Stimulated activated naive CD8-positive, alpha-beta T cell treated with anti-CD3 and anti-CD28 coated beads, Interleukin-15, amount 100 ng/mL, for 72 hours (primary cell): ENCODE measurements around the gene NCAM1.

ENCODE experiments used
- ATAC-seq: fragments of 150-1000 bp; cut with Tn5 transposase; 2 replicates; pipeline ENCODE4 v1.10.0; 2021; ENCODE audit warnings: mild to moderate bottlenecking, moderate library complexity
- DNase-seq, 2 donors: peaks; one replicate each; pipeline ENCODE4 v3.0.0; 2021 to 2022
- H3K27ac Mint-ChIP-seq, 2 donors: one replicate each; pipeline ENCODE4 v1.8.0; 2022; ENCODE audit warnings: mild to moderate bottlenecking in 2 of 2, mixed read lengths in 2 of 2, moderate library complexity in 2 of 2
- H3K27me3 Mint-ChIP-seq: one replicate; pipeline ENCODE4 v1.8.0; 2022; ENCODE audit warnings: mixed read lengths
- H3K4me1 Mint-ChIP-seq: one replicate; pipeline ENCODE4 v1.8.0; 2022; ENCODE audit warnings: mild to moderate bottlenecking, mixed read lengths
- H3K4me3 Mint-ChIP-seq, 2 donors: one replicate each; pipeline ENCODE4 v1.8.0; 2022; ENCODE audit warnings: mild to moderate bottlenecking in 2 of 2, mixed read lengths in 2 of 2, moderate library complexity in 1 of 2
- H3K9me3 Mint-ChIP-seq, 2 donors: one replicate each; pipeline ENCODE4 v1.8.0; 2022; ENCODE audit warnings: mixed read lengths in 2 of 2

Gene NCAM1

GRCh38 chr11:112995423-112996090 is 34.3 kb downstream of the NCAM1 start:
- Mint-ChIP-seq H3K27ac (no peak overlapping the region), H3K27me3 (peaks cover 28% of the 10 kb centered on the region), H3K4me3 (no peak overlapping the region), H3K9me3 (no peaks in the 10 kb centered on the region), H3K4me1 (no peaks in the 10 kb centered on the region)
- no peak for DNase-seq
- ATAC-seq, result no peak

- no peak for ATAC-seq
- peaks cover 28% of the 10 kb centered on the region for H3K27me3 Mint-ChIP-seq
- H3K27ac Mint-ChIP-seq, result no peak overlapping the region
These were observed 35.8 kb downstream of the NCAM1 start for GRCh38 chr11:112996994-112997393.

GRCh38 chr11:112997857-112998466 is 36.7 kb downstream of the NCAM1 start:
- Mint-ChIP-seq H3K27me3 (peaks cover 28% of the 10 kb centered on the region), H3K4me3 (no peak overlapping the region), H3K9me3 (no peaks in the 10 kb centered on the region), H3K4me1 (no peaks in the 10 kb centered on the region), H3K27ac (no peak overlapping the region)
- no peak for ATAC-seq
- no peak for DNase-seq

More at GRCh38 chr11:112996994-112997393, 35.8 kb downstream of the NCAM1 start:
- H3K4me3 Mint-ChIP-seq, result no peak overlapping the region
- H3K4me1 Mint-ChIP-seq, result no peaks in the 10 kb centered on the region
- no peaks in the 10 kb centered on the region for H3K9me3 Mint-ChIP-seq
- DNase-seq, result no peak

GRCh38 chr11:112999520-112999919 is 38.3 kb downstream of the NCAM1 start:
- ATAC-seq (no peak), DNase-seq (no peak)
- Mint-ChIP-seq H3K4me3 (no peak overlapping the region), H3K9me3 (no peaks in the 10 kb centered on the region), H3K27me3 (peaks cover 20% of the 10 kb centered on the region), H3K27ac (no peak overlapping the region), H3K4me1 (no peaks in the 10 kb centered on the region)

- DNase-seq (no peak), ATAC-seq (no peak)
- Mint-ChIP-seq H3K9me3 (no peaks in the 10 kb centered on the region), H3K4me3 (no peak overlapping the region), H3K27ac (no peak overlapping the region), H3K27me3 (peaks cover 15% of the 10 kb centered on the region), H3K4me1 (no peaks in the 10 kb centered on the region)
These were observed 40.5 kb downstream of the NCAM1 start for GRCh38 chr11:113001709-113002108.

- ATAC-seq, result no peak
- H3K4me1 Mint-ChIP-seq, result no peaks in the 10 kb centered on the region
These were observed 45.8 kb downstream of the NCAM1 start for GRCh38 chr11:113006896-113007445.

GRCh38 chr11:113014262-113015097 is 53.3 kb downstream of the NCAM1 start:
- Mint-ChIP-seq H3K4me1 (no peaks in the 10 kb centered on the region), H3K4me3 (no peak overlapping the region), H3K9me3 (no peaks in the 10 kb centered on the region), H3K27me3 (no peaks in the 10 kb centered on the region), H3K27ac (no peak overlapping the region)
- no peak for DNase-seq
- ATAC-seq, result no peak

More at GRCh38 chr11:113006896-113007445, 45.8 kb downstream of the NCAM1 start:
- H3K27me3 Mint-ChIP-seq, result peaks cover 10% of the 10 kb centered on the region
- H3K9me3 Mint-ChIP-seq, result no peaks in the 10 kb centered on the region
- H3K4me3 Mint-ChIP-seq, result no peak overlapping the region
- no peak overlapping the region for H3K27ac Mint-ChIP-seq
- no peak for DNase-seq

GRCh38 chr11:113015098-113015455 is 53.9 kb downstream of the NCAM1 start:
- Mint-ChIP-seq H3K4me1 (no peaks in the 10 kb centered on the region), H3K4me3 (no peak overlapping the region), H3K9me3 (no peaks in the 10 kb centered on the region), H3K27ac (no peak overlapping the region), H3K27me3 (no peaks in the 10 kb centered on the region)
- ATAC-seq (no peak), DNase-seq (no peak)

GRCh38 chr11:113016905-113017304 is 55.7 kb downstream of the NCAM1 start:
- DNase-seq (no peak), ATAC-seq (no peak)
- H3K4me1 Mint-ChIP-seq, result no peaks in the 10 kb centered on the region
- no peak overlapping the region for H3K4me3 Mint-ChIP-seq
- no peaks in the 10 kb centered on the region for H3K27me3 Mint-ChIP-seq
- H3K9me3 Mint-ChIP-seq, result no peaks in the 10 kb centered on the region
- H3K27ac Mint-ChIP-seq, result no peak overlapping the region

- H3K4me3 Mint-ChIP-seq, result no peak overlapping the region
- H3K4me1 Mint-ChIP-seq, result no peaks in the 10 kb centered on the region
- no peak for ATAC-seq
- no peaks in the 10 kb centered on the region for H3K9me3 Mint-ChIP-seq
- DNase-seq, result no peak
- no peaks in the 10 kb centered on the region for H3K27me3 Mint-ChIP-seq
- H3K27ac Mint-ChIP-seq, result no peak overlapping the region
These were observed 57.7 kb downstream of the NCAM1 start for GRCh38 chr11:113018913-113019312.

GRCh38 chr11:113019711-113020110 is 58.5 kb downstream of the NCAM1 start:
- ATAC-seq, result no peak
- no peak overlapping the region for H3K27ac Mint-ChIP-seq
- no peaks in the 10 kb centered on the region for H3K27me3 Mint-ChIP-seq
- H3K4me1 Mint-ChIP-seq, result no peaks in the 10 kb centered on the region
- H3K9me3 Mint-ChIP-seq, result no peaks in the 10 kb centered on the region
- no peak for DNase-seq
- no peak overlapping the region for H3K4me3 Mint-ChIP-seq

- no peak overlapping the region for H3K27ac Mint-ChIP-seq
- no peaks in the 10 kb centered on the region for H3K27me3 Mint-ChIP-seq
- ATAC-seq (no peak), DNase-seq (no peak)
- no peaks in the 10 kb centered on the region for H3K4me1 Mint-ChIP-seq
- no peaks in the 10 kb centered on the region for H3K9me3 Mint-ChIP-seq
- no peak overlapping the region for H3K4me3 Mint-ChIP-seq
These were observed 59.9 kb downstream of the NCAM1 start for GRCh38 chr11:113021111-113021510.

GRCh38 chr11:113022262-113022661 is 61.0 kb downstream of the NCAM1 start:
- Mint-ChIP-seq H3K27me3 (no peaks in the 10 kb centered on the region), H3K27ac (no peak overlapping the region), H3K4me3 (no peak overlapping the region), H3K9me3 (no peaks in the 10 kb centered on the region), H3K4me1 (no peaks in the 10 kb centered on the region)
- ATAC-seq, result no peak
- no peak for DNase-seq

GRCh38 chr11:113023228-113023627 is 62.0 kb downstream of the NCAM1 start:
- H3K9me3 Mint-ChIP-seq, result no peaks in the 10 kb centered on the region
- H3K4me3 Mint-ChIP-seq, result no peak overlapping the region
- ATAC-seq, result no peak
- no peaks in the 10 kb centered on the region for H3K4me1 Mint-ChIP-seq
- DNase-seq, result no peak
- H3K27me3 Mint-ChIP-seq, result no peaks in the 10 kb centered on the region
- no peak overlapping the region for H3K27ac Mint-ChIP-seq

- Mint-ChIP-seq H3K4me1 (no peaks in the 10 kb centered on the region), H3K4me3 (no peak overlapping the region), H3K27ac (no peak overlapping the region), H3K9me3 (no peaks in the 10 kb centered on the region), H3K27me3 (no peaks in the 10 kb centered on the region)
- DNase-seq, result no peak
- ATAC-seq, result no peak
These were observed 62.8 kb downstream of the NCAM1 start for GRCh38 chr11:113023986-113024385.

GRCh38 chr11:113026778-113027177 is 65.6 kb downstream of the NCAM1 start:
- Mint-ChIP-seq H3K27ac (no peak overlapping the region), H3K27me3 (no peaks in the 10 kb centered on the region), H3K4me1 (no peaks in the 10 kb centered on the region), H3K9me3 (no peaks in the 10 kb centered on the region), H3K4me3 (no peak overlapping the region)
- ATAC-seq, result no peak
- no peak for DNase-seq
